Activated naive CD4-positive, alpha-beta T cell treated with anti-CD3 and anti-CD28 coated beads, Interleukin-2, amount 10 ng/mL, durations not matched to agents 7 days and 5 days (primary cell): ENCODE data around the gene CCDC81.
A peak's percentile ranks its signal among the peaks of the same experiment; 100 is the strongest.
"Not testable (repeated sequence)": the region's sequence is repeated elsewhere in the genome, so short reads cannot be mapped to it uniquely, and the experiment has no call there.

Source experiments
- CTCF ChIA-PET: fragments of 350-600 bp; sonication (Branson Sonifier 250); formaldehyde crosslinking; loops from one replicate; lab custom pipeline; 2021; ENCODE audit warnings: antibody characterized with exemption; lab: Charles Lee
- DNase-seq: peaks from one replicate; pipeline ENCODE4 v3.0.0-alpha.2; 2020
- H3K27ac Mint-ChIP-seq: one replicate; pipeline ENCODE4 v1.8.0; 2021; ENCODE audit warnings: mild to moderate bottlenecking, moderate library complexity, mixed read lengths
- H3K27me3 Mint-ChIP-seq: one replicate; pipeline ENCODE4 v1.8.0; 2021; ENCODE audit warnings: mild to moderate bottlenecking, mixed read lengths
- H3K36me3 Mint-ChIP-seq: one replicate; pipeline ENCODE4 v1.8.0; 2021; ENCODE audit warnings: mixed read lengths
- H3K4me1 Mint-ChIP-seq: one replicate; pipeline ENCODE4 v1.8.0; 2021; ENCODE audit warnings: mixed read lengths
- H3K4me3 Mint-ChIP-seq: one replicate; pipeline ENCODE4 v1.8.0; 2021; ENCODE audit warnings: mild to moderate bottlenecking, moderate library complexity, mixed read lengths
- H3K9me3 Mint-ChIP-seq: one replicate; pipeline ENCODE4 v1.8.0; 2021; ENCODE audit warnings: mixed read lengths

The CCDC81 gene

GRCh38 chr11:86374586-86374985, at the start of gene CCDC81:
Gene CCDC81, plus strand, starts transcription at chr11:86374887. Its CDS starts 277 bp downstream, at chr11:86375164.
- peaks cover 12% of the 10 kb centered on the region for H3K27me3 Mint-ChIP-seq
- CTCF ChIA-PET = no interaction called here
- no peaks in the 10 kb centered on the region for H3K36me3 Mint-ChIP-seq
- no peak for DNase-seq
- H3K4me3 Mint-ChIP-seq = no peak within 1 kb of the TSS
- no peaks in the 10 kb centered on the region for H3K9me3 Mint-ChIP-seq
- H3K4me1 Mint-ChIP-seq = no peaks in the 10 kb centered on the region
- no peak within 1 kb of the TSS for H3K27ac Mint-ChIP-seq

- Mint-ChIP-seq H3K9me3 (peaks cover 5% of the 10 kb centered on the region), H3K4me1 (peaks cover 7% of the 10 kb centered on the region), H3K36me3 (peaks cover 62% of the 10 kb centered on the region), H3K4me3 (no peak overlapping the region), H3K27ac (peak overlapping the region; percentile 4), H3K27me3 (no peaks in the 10 kb centered on the region)
- DNase-seq = no peak
- CTCF ChIA-PET = no interaction called here
Observed at GRCh38 chr11:86335131-86335767, 39.4 kb upstream of the CCDC81 start.

DNA sequence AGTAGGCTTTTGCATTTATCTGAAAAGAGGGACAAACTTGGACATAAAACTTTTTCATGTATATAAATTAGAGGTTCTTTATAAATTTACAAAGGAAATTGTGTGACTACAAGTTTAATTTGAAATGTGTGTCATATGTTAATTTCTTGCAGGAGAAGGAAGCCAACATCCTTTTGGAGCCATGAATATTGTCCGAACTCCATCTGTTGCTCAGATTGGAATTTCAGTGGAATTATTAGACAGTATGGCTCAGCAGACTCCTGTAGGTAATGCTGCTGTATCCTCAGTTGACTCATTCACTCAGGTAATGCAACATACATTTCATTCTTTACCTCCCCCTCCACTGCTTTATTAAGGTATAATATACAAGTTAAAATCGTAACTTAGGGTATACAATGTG, 37.5 kb upstream of the CCDC81 start:
- CTCF ChIA-PET = no interaction called here
- peaks cover 65% of the 10 kb centered on the region for H3K36me3 Mint-ChIP-seq
- H3K9me3 Mint-ChIP-seq = peaks cover 5% of the 10 kb centered on the region
- no peak overlapping the region for H3K27ac Mint-ChIP-seq
- no peak for DNase-seq
- H3K27me3 Mint-ChIP-seq = no peaks in the 10 kb centered on the region
- H3K4me1 Mint-ChIP-seq = peaks cover 7% of the 10 kb centered on the region
- no peak overlapping the region for H3K4me3 Mint-ChIP-seq

DNA sequence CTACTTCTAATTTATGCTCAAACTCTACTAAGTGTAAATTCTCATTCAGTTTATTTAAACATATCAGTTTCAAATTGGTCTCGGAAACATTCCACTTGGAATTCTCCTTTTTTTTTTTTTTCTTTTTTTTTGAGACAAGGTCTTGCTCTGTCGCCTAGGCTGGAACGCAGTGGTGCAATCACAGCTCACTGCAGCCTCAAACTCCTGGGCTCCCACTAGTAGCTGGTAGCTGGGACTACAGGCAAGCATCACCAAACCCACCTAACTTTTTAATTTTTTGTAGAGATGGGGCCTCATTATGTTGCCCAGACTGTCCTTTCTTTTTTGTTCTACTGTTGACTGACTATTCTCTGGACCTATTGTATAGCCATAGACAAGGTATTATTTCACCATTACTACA, 33.3 kb upstream of the CCDC81 start:
- Mint-ChIP-seq H3K27ac (no peak overlapping the region), H3K36me3 (peaks cover 39% of the 10 kb centered on the region), H3K4me3 (no peak overlapping the region), H3K4me1 (no peaks in the 10 kb centered on the region), H3K9me3 (peaks cover 5% of the 10 kb centered on the region), H3K27me3 (no peaks in the 10 kb centered on the region)
- DNase-seq = no peak
- CTCF ChIA-PET = no interaction called here

GRCh38 chr11:86346513-86346912, 28.2 kb upstream of the CCDC81 start:
- no peaks in the 10 kb centered on the region for H3K9me3 Mint-ChIP-seq
- no peak overlapping the region for H3K4me3 Mint-ChIP-seq
- CTCF ChIA-PET = no interaction called here
- H3K4me1 Mint-ChIP-seq = no peaks in the 10 kb centered on the region
- H3K36me3 Mint-ChIP-seq = peaks cover 20% of the 10 kb centered on the region
- H3K27ac Mint-ChIP-seq = no peak overlapping the region
- no peak for DNase-seq
- no peaks in the 10 kb centered on the region for H3K27me3 Mint-ChIP-seq

GRCh38 chr11:86355256-86355655, 19.4 kb upstream of the CCDC81 start:
- Mint-ChIP-seq H3K9me3 (no peaks in the 10 kb centered on the region), H3K36me3 (no peaks in the 10 kb centered on the region), H3K4me1 (no peaks in the 10 kb centered on the region), H3K27ac (no peak overlapping the region), H3K27me3 (no peaks in the 10 kb centered on the region), H3K4me3 (no peak overlapping the region)
- no peak for DNase-seq
- CTCF ChIA-PET = no interaction called here

- H3K36me3 Mint-ChIP-seq, H3K4me3 Mint-ChIP-seq, CTCF ChIA-PET, DNase-seq, H3K27ac Mint-ChIP-seq, H3K9me3 Mint-ChIP-seq, H3K4me1 Mint-ChIP-seq, H3K27me3 Mint-ChIP-seq: not testable (repeated sequence)
Observed at GRCh38 chr11:86357412-86357811, 17.3 kb upstream of the CCDC81 start.

DNA sequence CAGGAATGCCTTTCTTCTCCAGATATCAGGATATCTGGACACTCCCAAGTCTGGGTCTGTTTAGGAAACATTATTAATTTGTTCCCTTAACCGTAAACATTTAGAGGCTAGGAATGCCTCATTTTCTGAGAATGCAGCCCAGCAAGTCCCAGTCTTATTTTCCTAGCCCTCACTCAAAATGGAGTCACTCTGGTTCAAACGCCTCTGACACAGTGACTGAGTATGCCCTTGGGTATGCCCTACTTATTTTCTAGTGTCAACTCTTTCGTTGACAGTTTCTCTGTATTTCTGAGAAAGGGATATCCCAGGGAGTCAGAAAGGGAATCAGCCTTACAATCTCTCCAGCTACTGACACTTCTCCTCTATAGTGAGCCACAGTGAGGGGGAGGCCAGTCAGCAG, 16.0 kb upstream of the CCDC81 start:
- no peaks in the 10 kb centered on the region for H3K36me3 Mint-ChIP-seq
- no peak for DNase-seq
- H3K27ac Mint-ChIP-seq = no peak overlapping the region
- no peaks in the 10 kb centered on the region for H3K4me1 Mint-ChIP-seq
- CTCF ChIA-PET = no interaction called here
- no peaks in the 10 kb centered on the region for H3K9me3 Mint-ChIP-seq
- H3K27me3 Mint-ChIP-seq = no peaks in the 10 kb centered on the region
- H3K4me3 Mint-ChIP-seq = no peak overlapping the region

- no peaks in the 10 kb centered on the region for H3K27me3 Mint-ChIP-seq
- H3K36me3 Mint-ChIP-seq = no peaks in the 10 kb centered on the region
- no peak for DNase-seq
- H3K4me3 Mint-ChIP-seq = no peak overlapping the region
- no peak overlapping the region for H3K27ac Mint-ChIP-seq
- H3K4me1 Mint-ChIP-seq = no peaks in the 10 kb centered on the region
- CTCF ChIA-PET = no interaction called here
- H3K9me3 Mint-ChIP-seq = no peaks in the 10 kb centered on the region
Observed at GRCh38 chr11:86360775-86361395, 13.8 kb upstream of the CCDC81 start.

DNA sequence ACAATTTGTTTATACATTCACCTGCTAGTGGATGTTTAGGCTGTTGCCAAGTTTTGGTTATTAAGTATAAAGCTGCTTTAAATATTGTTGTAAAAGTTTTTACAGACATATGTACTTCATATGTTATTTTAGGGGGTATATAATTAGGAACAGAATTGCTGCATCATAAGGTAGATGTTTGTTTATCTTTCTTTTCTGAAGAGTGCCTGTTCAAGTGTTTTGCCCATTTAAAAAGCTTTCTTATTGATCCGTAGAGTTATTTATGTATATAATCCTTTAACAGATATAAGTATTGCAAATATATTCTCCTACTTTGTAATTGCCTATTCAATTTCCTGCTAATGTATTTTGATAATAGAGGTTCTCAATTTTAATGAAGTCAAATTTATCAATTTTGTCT, 11.3 kb upstream of the CCDC81 start:
- Mint-ChIP-seq H3K27me3 (no peaks in the 10 kb centered on the region), H3K27ac (no peak overlapping the region), H3K4me1 (no peaks in the 10 kb centered on the region), H3K9me3 (no peaks in the 10 kb centered on the region), H3K36me3 (no peaks in the 10 kb centered on the region), H3K4me3 (no peak overlapping the region)
- DNase-seq = no peak
- CTCF ChIA-PET = no interaction called here

DNA sequence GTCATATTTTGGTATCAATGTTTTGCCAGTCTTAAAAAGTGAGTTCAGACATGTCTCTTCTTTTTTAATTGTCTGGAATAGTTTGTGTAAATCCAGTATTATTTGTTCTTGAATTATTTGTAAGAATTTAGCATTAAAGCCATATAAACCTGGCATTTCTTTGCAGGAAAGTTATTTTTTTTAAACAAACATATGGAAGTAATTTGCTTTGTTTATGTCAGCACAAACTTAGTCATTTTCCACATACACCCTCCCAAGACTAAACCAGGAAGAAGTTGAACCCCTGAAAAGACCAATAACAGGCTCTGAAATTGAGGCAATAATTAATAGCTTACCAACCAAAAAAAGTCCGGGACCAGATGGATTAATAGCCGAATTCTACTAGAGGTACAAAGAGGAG, 9.1 kb upstream of the CCDC81 start:
- Mint-ChIP-seq H3K36me3 (no peaks in the 10 kb centered on the region), H3K4me3 (no peak overlapping the region), H3K27ac (no peak overlapping the region), H3K4me1 (no peaks in the 10 kb centered on the region), H3K27me3 (no peaks in the 10 kb centered on the region), H3K9me3 (no peaks in the 10 kb centered on the region)
- no peak for DNase-seq
- CTCF ChIA-PET = no interaction called here

- Mint-ChIP-seq H3K4me3 (no peak overlapping the region), H3K27me3 (peaks cover 6% of the 10 kb centered on the region), H3K4me1 (no peaks in the 10 kb centered on the region), H3K9me3 (no peaks in the 10 kb centered on the region), H3K36me3 (no peaks in the 10 kb centered on the region), H3K27ac (no peak overlapping the region)
- DNase-seq = no peak
- CTCF ChIA-PET = no interaction called here
Observed at GRCh38 chr11:86369668-86370067, 5.0 kb upstream of the CCDC81 start.

GRCh38 chr11:86370171-86370570, 4.5 kb upstream of the CCDC81 start:
- CTCF ChIA-PET = no interaction called here
- no peak for DNase-seq
- Mint-ChIP-seq H3K36me3 (no peaks in the 10 kb centered on the region), H3K27ac (no peak overlapping the region), H3K9me3 (no peaks in the 10 kb centered on the region), H3K27me3 (peaks cover 11% of the 10 kb centered on the region), H3K4me1 (no peaks in the 10 kb centered on the region), H3K4me3 (no peak overlapping the region)

DNA sequence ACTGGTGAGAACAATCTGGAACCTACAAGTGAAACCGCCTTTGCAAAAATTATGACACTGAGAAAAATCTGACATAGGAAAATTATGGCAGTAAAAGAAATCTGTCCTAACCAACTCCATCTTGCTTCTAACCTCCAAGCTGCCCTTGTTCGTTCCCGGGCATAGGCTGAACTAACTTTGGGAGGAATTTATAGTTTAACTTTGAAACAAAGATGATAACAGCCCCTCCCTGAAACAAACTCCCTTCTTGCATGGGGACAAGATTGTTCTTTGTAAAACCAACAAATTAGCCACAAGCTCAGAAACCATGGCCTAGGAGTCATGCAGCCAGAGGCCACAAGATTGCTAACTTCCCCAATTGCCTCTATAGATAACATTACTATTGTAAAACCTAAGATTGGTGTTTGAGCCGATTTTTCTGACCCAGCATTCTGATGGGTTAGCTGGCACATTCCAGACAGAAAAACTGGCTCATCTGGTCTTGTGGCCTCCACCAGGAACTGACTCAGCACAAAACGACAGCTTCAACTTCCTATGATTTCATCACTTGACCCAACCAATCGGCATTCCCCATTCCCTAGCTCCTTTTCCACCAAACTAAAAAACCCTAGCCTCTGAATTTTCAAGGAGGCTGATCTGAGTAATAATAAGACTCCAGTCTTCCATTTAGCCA, 3.6 kb upstream of the CCDC81 start:
- no peak for DNase-seq
- Mint-ChIP-seq H3K36me3 (no peaks in the 10 kb centered on the region), H3K9me3 (no peaks in the 10 kb centered on the region), H3K4me1 (no peaks in the 10 kb centered on the region), H3K4me3 (no peak overlapping the region), H3K27me3 (peaks cover 12% of the 10 kb centered on the region), H3K27ac (no peak overlapping the region)
- CTCF ChIA-PET = no interaction called here

DNA sequence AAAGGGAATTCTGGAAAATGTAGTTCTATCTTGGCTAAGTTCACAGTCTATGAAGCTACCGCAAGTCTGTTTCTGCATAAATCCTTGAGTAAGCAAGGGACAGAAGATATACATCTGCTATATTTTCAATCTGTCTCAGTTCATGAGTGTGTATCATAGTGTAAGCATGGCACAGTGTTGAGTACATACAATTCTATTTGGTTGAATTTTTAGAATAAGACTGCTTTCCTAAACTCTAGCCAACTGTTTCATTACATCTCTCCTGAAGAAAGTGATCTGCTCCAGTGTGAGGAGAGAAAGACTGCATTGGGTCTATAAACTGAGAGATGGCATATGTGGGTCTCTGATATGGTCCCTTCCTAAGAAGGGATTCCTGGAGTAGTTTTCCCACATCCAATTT, 2.6 kb upstream of the CCDC81 start:
- Mint-ChIP-seq H3K4me1 (no peaks in the 10 kb centered on the region), H3K4me3 (no peak overlapping the region), H3K27ac (no peak overlapping the region), H3K9me3 (no peaks in the 10 kb centered on the region), H3K36me3 (no peaks in the 10 kb centered on the region), H3K27me3 (peaks cover 12% of the 10 kb centered on the region)
- DNase-seq = no peak
- CTCF ChIA-PET = no interaction called here
